ENCODE data around the gene TANK. TPM values are rescaled to one million over a fixed set of nuclear protein-coding genes. Genes with fewer than 3 reads are reported as not detected.
"Not testable (repeated sequence)": the region's sequence is repeated elsewhere in the genome, so short reads cannot be mapped to it uniquely, and the experiment has no call there.

Gene TANK
- polyA plus RNA-seq, 3 donors = 72.7 to 91.7 (median 73.5) TPM

DNA sequence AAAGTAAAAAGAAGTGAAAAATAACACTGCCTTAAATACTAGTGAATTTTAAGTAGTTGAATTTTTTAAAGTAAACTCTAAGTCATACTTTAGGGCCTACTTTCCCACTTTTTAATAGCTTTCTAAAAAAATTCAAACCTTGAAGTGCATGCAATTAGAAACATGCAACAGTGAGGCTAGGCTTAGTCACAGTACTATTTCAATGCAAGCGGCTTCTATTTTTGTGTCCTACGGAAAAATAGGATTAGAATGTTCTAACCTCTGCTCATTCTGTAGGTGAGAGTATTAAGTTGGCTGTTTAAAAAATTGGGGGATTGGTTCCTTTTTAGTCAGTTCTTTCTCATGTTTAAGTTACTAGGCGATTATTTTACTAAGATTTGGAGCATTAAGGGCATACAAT is 108.9 kb downstream of the TANK start:
- DNase-seq = no peak
- Mint-ChIP-seq H3K9me3 (peaks cover 0 to 3% (median 0%) of the 10 kb centered on the region in 7 donors), H3K4me1 (no peaks in the 10 kb centered on the region), H3K36me3 (no peaks in the 10 kb centered on the region), H3K27me3 (ENCODE audit: low read depth in 3 of 3) (no peaks in the 10 kb centered on the region), H3K4me3 (no peak overlapping the region), H3K27ac (no peak overlapping the region)
- Histone ChIP-seq H4K20me1 (ENCODE audit: insufficient read depth, low read length) (no peaks in the 10 kb centered on the region), H3K4me1 (ENCODE audit: control insufficient read depth in 1 of 2, insufficient read depth in 2 of 2, low read length in 2 of 2) (no peaks in the 10 kb centered on the region), H3K9me3 (replicated peaks in 1 of 2; ENCODE audit: control insufficient read depth in 1 of 2, insufficient read depth in 1 of 2, low read length in 2 of 2) (no peaks in the 10 kb centered on the region), H3K4me2 (replicated peaks; ENCODE audit: extremely low read depth, low read length, poor library complexity, severe bottlenecking) (no peak overlapping the region), H3K27ac (ENCODE audit: low read depth in 1 of 2, low read length in 2 of 2) (no peak overlapping the region), H3K9ac (ENCODE audit: insufficient read depth, low read length, poor library complexity, severe bottlenecking) (no peak overlapping the region), H3K36me3 (replicated peaks in 1 of 2; ENCODE audit: control insufficient read depth in 1 of 2, insufficient read depth in 2 of 2, low read length in 2 of 2) (no peaks in the 10 kb centered on the region), H3K27me3 (ENCODE audit: control insufficient read depth in 2 of 2, insufficient read depth in 2 of 2, low read length in 2 of 2) (no peaks in the 10 kb centered on the region), H3K4me3 (replicated peaks in 1 of 3; ENCODE audit: low read depth in 2 of 3, low read length in 3 of 3) (no peak overlapping the region), H3K79me2 (ENCODE audit: insufficient read depth, low read length) (no peaks in the 10 kb centered on the region), H2AFZ (ENCODE audit: insufficient read depth, low read depth, low read length, poor library complexity, severe bottlenecking) (no peak overlapping the region)
- WGBS (ENCODE audit: insufficient coverage) = 100% methylated on average over 2 of the region's 3 CpGs
- TF ChIP-seq CTCF (IDR thresholded peaks at IDR 0.05) = no peak
- intact Hi-C loops (cut with micrococcal nuclease) = no loop called here

DNA sequence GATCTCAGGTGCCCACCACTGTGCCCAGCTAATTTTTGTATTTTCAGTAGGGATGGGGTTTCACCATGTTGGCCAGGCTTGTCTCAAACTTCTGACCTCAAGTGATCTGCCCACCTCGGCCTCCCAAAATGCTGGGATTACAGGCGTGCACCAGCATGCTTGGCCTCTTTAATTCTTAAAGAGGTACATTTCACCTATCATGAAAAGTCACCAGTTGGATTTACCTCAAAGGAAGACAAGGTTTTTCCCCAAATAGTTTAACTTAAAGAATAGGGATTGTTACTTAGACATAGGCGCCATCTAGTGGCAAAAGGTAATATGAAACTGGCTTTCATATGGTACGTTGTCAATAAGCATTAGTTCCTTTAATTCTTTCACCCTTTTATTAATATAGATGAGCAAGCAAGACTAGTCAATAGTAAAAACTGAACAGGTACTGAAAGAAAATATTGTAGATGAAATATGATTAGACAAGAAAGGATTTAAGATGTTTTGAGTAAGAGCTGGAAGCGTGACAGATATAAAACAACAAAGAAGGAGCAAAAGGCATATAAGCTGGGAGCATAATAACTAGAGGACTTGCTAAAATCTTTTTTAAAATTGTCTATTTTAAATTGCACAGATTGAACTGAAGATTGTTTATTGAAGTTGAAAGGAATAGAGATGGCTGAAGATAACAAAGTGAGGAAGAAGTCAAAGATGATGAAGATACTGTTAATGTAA is 113.0 kb downstream of the TANK start:
- Histone ChIP-seq H3K27ac (ENCODE audit: low read depth in 1 of 2, low read length in 2 of 2) (no peak overlapping the region), H3K27me3 (ENCODE audit: control insufficient read depth in 2 of 2, insufficient read depth in 2 of 2, low read length in 2 of 2) (no peaks in the 10 kb centered on the region), H3K36me3 (replicated peaks in 1 of 2; ENCODE audit: control insufficient read depth in 1 of 2, insufficient read depth in 2 of 2, low read length in 2 of 2) (no peaks in the 10 kb centered on the region), H3K4me3 (replicated peaks in 1 of 3; ENCODE audit: low read depth in 2 of 3, low read length in 3 of 3) (no peak overlapping the region), H3K4me2 (replicated peaks; ENCODE audit: extremely low read depth, low read length, poor library complexity, severe bottlenecking) (no peak overlapping the region), H2AFZ (ENCODE audit: insufficient read depth, low read depth, low read length, poor library complexity, severe bottlenecking) (no peak overlapping the region), H3K79me2 (ENCODE audit: insufficient read depth, low read length) (no peaks in the 10 kb centered on the region), H3K9ac (ENCODE audit: insufficient read depth, low read length, poor library complexity, severe bottlenecking) (no peak overlapping the region), H3K4me1 (ENCODE audit: control insufficient read depth in 1 of 2, insufficient read depth in 2 of 2, low read length in 2 of 2) (no peaks in the 10 kb centered on the region), H3K9me3 (replicated peaks in 1 of 2; ENCODE audit: control insufficient read depth in 1 of 2, insufficient read depth in 1 of 2, low read length in 2 of 2) (no peaks in the 10 kb centered on the region), H4K20me1 (ENCODE audit: insufficient read depth, low read length) (no peaks in the 10 kb centered on the region)
- peaks cover 0 to 2% (median 0%) of the 10 kb centered on the region in 7 donors for H3K9me3 Mint-ChIP-seq
- no peak overlapping the region for H3K27ac Mint-ChIP-seq
- intact Hi-C loops (cut with micrococcal nuclease) = no loop called here
- no peaks in the 10 kb centered on the region for H3K4me1 Mint-ChIP-seq
- peak; percentile 38 to 74 (median 50) for DNase-seq
- peak; percentile 94 for TF ChIP-seq CTCF (IDR thresholded peaks at IDR 0.05)
- no peaks in the 10 kb centered on the region for H3K36me3 Mint-ChIP-seq
- H3K4me3 Mint-ChIP-seq = no peak overlapping the region
- H3K27me3 Mint-ChIP-seq (ENCODE audit: low read depth in 3 of 3) = peaks cover 0 to 1% (median 1%) of the 10 kb centered on the region in 3 donors
- 90% methylated on average over 3 of the region's 5 CpGs for WGBS (ENCODE audit: insufficient coverage)

- H4K20me1 ChIP-seq (ENCODE audit: insufficient read depth, low read length); H3K4me1 Mint-ChIP-seq; H3K36me3 ChIP-seq (replicated peaks in 1 of 2; ENCODE audit: control insufficient read depth in 1 of 2, insufficient read depth in 2 of 2, low read length in 2 of 2); H3K4me2 ChIP-seq (replicated peaks; ENCODE audit: extremely low read depth, low read length, poor library complexity, severe bottlenecking); H3K4me3 Mint-ChIP-seq; H3K27me3 ChIP-seq (ENCODE audit: control insufficient read depth in 2 of 2, insufficient read depth in 2 of 2, low read length in 2 of 2); intact Hi-C loops (cut with micrococcal nuclease); H2AFZ ChIP-seq (ENCODE audit: insufficient read depth, low read depth, low read length, poor library complexity, severe bottlenecking); H3K27ac Mint-ChIP-seq; H3K9me3 ChIP-seq (replicated peaks in 1 of 2; ENCODE audit: control insufficient read depth in 1 of 2, insufficient read depth in 1 of 2, low read length in 2 of 2); H3K27me3 Mint-ChIP-seq (ENCODE audit: low read depth in 3 of 3); H3K9me3 Mint-ChIP-seq; H3K79me2 ChIP-seq (ENCODE audit: insufficient read depth, low read length); H3K4me3 ChIP-seq (replicated peaks in 1 of 3; ENCODE audit: low read depth in 2 of 3, low read length in 3 of 3); H3K9ac ChIP-seq (ENCODE audit: insufficient read depth, low read length, poor library complexity, severe bottlenecking); H3K36me3 Mint-ChIP-seq; H3K4me1 ChIP-seq (ENCODE audit: control insufficient read depth in 1 of 2, insufficient read depth in 2 of 2, low read length in 2 of 2); H3K27ac ChIP-seq (ENCODE audit: low read depth in 1 of 2, low read length in 2 of 2): not testable (repeated sequence)
- DNase-seq = peak; percentile 1 to 18 (median 6)
- WGBS (ENCODE audit: insufficient coverage) = 70% methylated on average over 5 of the region's 11 CpGs
These were observed 118.5 kb downstream of the TANK start for GRCh38 chr2:161278564-161279229.

Measured in CD14-positive monocyte (primary cell).